GM12872 (cell line): ENCODE data around the gene C1orf21.

Experiments used
- TF ChIP-seq, protein P1 (sequence below): IDR thresholded peaks from 3 replicates; pipeline ENCODE4 v1.5.1; 2011; ENCODE audit warnings: low read depth, mild to moderate bottlenecking, low read length, moderate library complexity; ENCODE audit not compliant: insufficient read depth

The C1orf21 gene

DNA sequence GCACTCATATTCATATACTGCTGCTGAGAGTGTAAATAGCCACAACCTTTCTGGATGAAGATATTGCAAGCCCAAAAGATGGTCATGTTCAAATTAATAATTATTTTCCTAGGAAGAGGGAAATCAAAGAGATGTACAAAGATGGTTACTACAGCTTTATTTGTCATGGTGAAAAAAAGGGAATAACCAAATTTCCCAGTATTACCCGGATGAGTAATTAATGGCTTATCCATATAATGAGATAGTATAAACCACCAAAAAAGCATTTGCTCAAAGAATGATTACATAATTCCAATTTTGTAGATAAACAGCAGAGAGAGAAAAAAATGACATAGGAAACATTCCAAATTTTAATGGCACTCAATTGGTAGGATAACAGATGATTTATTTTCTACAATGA, 165.6 kb downstream of the C1orf21 start:
- TF ChIP-seq, protein P1, sequence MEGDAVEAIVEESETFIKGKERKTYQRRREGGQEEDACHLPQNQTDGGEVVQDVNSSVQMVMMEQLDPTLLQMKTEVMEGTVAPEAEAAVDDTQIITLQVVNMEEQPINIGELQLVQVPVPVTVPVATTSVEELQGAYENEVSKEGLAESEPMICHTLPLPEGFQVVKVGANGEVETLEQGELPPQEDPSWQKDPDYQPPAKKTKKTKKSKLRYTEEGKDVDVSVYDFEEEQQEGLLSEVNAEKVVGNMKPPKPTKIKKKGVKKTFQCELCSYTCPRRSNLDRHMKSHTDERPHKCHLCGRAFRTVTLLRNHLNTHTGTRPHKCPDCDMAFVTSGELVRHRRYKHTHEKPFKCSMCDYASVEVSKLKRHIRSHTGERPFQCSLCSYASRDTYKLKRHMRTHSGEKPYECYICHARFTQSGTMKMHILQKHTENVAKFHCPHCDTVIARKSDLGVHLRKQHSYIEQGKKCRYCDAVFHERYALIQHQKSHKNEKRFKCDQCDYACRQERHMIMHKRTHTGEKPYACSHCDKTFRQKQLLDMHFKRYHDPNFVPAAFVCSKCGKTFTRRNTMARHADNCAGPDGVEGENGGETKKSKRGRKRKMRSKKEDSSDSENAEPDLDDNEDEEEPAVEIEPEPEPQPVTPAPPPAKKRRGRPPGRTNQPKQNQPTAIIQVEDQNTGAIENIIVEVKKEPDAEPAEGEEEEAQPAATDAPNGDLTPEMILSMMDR = no peak

DNA sequence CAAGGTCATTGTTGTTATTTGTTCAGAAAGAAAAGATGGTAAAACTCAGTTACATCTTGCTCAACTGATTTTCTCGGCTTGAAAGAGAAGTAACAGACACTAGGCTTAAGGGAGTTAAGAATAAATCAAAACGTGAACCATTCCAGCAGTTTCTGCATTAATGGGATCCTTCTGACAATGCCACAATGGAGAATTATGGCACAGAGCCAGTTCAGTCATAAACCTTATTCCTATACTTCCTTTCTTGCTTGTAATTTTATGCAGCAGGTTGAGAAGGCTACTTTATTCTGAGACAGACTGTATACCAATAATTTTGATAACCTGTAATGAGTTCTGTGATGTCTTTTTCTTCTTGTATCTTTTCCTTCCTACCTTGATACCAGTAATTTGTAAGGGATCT, 167.0 kb downstream of the C1orf21 start:
- TF ChIP-seq, protein P1 = no peak

DNA sequence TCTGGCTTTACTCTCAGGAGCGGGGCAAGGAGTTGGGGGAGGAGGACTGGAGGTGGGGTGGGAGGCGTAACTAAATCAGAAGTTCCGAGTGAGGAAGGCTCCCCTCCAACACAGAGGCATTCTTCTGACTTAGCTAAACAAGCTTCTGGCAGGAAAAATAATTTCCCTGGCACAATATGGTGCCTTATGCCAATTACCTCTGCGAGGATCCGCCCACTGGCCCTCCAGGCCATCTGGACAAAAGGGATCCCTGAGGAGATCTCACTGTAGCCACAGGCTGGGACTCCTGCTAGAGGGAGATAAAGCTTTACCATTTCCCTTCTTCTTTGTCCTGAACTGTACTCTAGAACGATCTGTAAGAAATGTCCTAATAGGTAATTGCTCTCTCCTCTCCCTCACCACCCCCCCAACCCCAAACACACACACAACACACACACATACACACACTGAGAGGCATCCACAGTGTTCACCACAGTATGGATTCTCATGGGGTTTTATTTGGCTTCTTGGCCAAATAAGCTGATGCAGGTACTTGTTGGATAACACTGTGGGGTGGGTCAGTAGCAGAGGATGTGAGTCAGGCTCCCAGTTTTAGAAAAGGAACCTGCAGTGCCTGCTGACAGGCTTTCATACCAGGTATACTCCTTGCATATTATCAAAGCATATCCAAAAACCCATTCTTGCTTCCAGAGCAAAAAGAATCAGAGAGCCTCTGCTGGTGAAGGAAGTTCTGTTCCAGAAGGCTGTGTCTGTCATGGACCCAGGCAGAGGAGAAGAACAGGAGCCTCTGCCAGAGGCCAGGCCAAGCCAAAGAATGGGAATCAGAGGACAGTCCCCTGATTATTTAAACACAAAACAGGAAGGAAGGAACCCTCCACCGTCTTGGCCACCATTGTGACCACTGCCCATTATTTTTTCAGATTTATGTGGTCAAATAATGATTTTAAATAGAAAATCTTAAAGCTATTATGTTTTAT, 169.1 kb downstream of the C1orf21 start:
- TF ChIP-seq, protein P1 = no peak

DNA sequence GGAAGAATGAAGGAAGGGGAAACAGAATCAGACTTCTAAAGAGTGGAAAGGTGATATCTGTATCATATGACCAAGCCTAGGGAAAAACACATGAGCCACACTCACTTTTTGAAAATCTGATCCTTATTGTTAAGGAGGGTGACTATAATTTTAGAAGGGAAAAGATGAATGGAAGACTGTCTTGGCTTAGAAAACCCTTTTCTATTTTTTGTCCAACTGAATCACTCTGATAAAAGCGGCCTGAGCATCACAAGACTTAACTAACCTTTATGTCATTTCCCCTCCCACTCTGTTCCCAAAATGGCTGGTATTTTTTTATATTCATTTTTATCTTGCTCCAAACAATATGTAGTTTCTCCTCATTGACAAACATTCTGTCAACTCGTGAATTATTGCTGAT, 169.8 kb downstream of the C1orf21 start:
- TF ChIP-seq, protein P1 = no peak

DNA sequence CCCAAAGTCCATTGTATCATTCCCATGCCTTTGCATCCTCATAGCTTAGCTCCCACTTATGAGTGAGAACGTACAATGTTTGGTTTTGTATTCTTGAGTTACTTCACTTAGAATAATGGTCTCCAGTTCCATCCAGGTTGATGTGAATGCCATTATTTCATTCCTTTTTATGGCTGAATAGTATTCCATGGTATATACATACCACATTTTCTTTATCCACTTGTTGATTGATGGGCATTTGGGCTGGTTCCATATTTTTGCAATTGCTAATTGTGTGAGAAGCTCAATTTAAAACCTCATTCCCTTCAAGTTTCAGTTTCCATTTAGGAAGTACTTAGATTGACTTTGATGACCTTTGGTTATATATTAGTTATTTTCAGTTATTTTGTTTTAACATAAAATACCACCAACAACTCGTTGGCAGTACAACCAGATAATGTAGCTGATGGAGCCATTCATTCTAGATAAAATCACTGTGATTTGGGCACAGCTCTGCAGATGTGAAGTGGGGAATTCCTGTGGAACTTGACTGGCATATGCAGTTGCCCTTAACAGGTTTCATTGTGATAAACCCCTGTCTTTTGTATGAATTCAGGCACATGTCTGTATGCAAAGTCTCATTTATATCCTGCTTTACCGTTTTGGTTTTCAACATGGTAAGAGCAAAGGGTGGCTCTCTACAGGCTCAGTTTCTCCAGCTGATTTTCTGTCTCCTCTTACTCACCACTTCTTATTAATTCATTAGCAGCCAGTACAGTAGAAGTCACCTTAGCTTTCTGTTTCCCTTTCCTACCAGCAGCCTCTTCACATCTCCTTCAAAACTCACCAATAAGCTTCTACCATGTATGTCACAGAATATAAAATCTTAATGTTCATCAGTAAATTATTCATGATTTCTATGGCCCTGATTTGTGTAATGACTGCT, 170.9 kb downstream of the C1orf21 start:
- TF ChIP-seq, protein P1 = no peak

DNA sequence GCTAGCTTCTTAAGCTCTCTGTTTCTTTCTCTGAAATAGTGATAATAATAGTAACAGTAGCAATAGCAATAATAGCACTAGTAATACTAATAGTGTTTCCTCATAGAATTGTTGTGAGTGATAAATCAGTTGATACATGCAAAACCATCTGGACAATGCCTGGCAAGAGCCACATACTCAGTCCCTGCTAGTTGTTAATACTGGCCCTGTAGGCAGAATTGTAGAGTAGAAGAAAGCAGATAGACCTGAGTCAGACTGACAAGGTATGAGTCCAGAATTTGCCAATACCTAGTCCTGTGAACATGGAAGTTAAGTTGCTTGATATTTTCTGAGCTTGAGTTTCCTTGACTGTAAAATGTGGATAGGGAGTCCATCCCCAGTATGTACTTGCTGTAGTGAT, 171.9 kb downstream of the C1orf21 start:
- TF ChIP-seq, protein P1 = no peak

DNA sequence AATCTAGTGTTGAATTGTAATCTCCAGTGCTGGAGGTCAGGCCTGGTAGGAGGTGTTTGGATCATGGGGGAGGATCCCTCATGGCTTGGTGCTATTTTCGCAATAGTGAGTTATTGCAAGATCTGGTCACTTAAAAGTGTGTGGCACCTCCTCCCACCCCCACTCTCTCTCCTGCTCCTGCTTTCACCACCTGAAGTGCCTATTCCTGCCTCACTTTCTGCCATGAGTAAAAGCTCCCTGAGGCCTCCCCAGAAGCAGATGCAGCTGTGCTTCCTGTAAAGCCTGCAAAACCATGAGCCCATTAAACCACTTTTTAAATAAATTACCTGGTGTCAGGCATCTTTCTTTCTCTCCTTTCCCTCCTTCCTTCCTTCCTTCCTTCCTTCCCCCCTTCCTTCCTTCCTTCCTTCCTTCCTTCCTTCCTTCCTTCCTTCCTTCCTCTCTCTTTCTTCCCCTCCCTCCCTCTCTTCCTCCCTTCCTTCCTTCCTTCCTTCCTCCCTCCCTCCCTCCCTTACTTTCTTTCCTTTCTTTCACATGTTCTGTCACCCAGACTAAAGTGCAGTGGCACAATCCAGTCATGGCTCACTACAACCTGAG, 172.4 kb downstream of the C1orf21 start:
- TF ChIP-seq, protein P1 = no peak
